ENCODE data around the gene LGALS14.

Gene LGALS14

DNA sequence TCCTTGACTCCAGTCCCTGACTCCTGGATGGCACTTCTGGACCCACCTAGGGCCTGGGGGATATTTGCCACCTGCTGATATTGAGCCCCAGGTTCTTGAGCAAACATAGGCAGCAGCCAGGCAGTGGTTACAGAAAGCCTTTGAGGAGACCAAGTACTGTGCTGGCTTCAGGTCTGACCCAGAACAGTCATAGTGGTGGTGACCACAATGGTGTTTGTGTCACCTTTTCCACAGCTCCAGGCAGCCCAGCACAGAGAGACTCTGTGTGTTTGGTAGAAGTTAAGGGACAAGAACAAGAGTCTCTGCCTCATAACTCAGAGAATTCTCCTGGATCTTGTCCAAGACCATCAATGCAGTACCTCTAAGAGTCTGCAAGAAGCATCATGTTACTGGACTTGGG is 48.1 kb downstream of the LGALS14 start:
- no peak for DNase-seq

DNA sequence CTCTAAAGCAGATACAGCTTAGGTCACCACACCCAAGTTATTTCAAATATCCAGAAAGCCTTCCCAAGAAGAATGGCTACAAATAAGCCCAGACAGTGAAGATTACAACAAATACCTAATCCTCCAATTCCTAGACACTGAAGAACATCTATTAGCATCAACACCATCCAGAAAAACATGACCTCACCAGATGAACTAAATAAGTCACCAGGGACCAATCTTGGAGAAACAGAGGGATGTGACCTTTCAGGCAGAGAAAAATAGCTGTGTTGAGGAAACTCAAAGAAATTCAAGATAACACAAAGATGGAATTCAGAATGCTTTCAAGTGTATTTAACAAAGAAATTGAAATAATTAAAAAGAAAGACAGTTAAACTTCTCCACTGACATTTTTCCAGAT is 48.5 kb downstream of the LGALS14 start:
- no peak for DNase-seq

DNA sequence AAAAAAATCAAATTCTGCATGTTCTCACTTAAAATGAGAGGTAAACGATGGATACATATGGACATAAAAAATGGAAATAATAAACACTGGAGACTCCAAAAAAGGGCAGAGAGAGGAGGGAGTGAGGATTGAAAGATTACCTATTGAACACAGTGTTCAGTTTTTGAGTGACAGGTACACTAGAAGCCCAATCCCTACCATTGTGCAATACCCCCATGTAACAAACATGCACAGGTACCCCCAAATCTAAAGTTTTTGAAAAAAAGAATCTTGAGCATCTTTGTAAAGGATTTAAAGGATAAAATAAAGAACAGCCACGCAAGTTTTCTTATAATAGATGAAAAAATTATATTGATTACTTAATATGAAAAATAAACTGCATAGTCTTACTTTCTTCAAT is 50.3 kb downstream of the LGALS14 start:
- no peak for DNase-seq

DNA sequence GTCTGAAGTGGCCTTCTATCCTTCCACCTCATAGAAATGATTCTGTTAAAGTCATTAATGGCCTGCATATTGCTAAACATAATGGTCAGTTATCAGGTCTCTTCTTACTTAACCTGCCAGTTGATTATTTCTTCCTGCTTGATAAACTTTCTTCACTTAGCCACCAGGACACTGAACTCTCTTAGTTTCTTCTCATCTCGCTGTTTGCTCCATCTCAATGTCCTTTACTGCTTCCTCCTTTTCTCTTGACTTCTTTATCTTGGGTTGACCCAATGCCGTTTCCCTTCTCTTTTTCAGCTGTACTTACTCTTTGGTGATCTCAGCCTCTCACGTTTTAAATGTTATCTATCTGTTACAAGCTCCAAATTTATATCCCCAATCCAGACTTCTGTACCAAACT is 50.7 kb downstream of the LGALS14 start:
- DNase-seq, result no peak
